Upper lobe of left lung (tissue), 6 donors: ENCODE measurements around the gene KMT2D. TPM values are rescaled to one million over a fixed set of nuclear protein-coding genes. Genes with fewer than 3 reads are reported as not detected.

Source experiments
- ATAC-seq, 2 donors: fragments of 200-7000 bp; cut with Tn5 transposase; one replicate each; pipeline ENCODE4 v1.9.1; 2022; ENCODE audit warnings: mild to moderate bottlenecking in 2 of 2, moderate library complexity in 2 of 2; ENCODE audit not compliant: low FRiP score in 2 of 2
- DNase-seq, 2 donors: peaks; one replicate each; pipeline ENCODE4 v3.0.0-alpha.2; 2019 to 2020
- H3K27ac ChIP-seq, 4 donors: fragments of 200-600 bp; sonication (generic); one replicate each; pipeline ENCODE4 v1.5.1; 2016 to 2019
- H3K27me3 ChIP-seq, 4 donors: fragments of 200-600 bp; sonication (generic); one replicate each; pipeline ENCODE4 v1.5.1; 2017 to 2019
- H3K36me3 ChIP-seq, 4 donors: fragments of 200-600 bp; sonication (generic); one replicate each; pipeline ENCODE4 v1.5.1; 2016 to 2019
- H3K4me1 ChIP-seq, 4 donors: fragments of 200-600 bp; sonication (generic); one replicate each; pipeline ENCODE4 v1.5.1; 2018 to 2019
- H3K4me3 ChIP-seq, 4 donors: fragments of 200-600 bp; sonication (generic); one replicate each; pipeline ENCODE4 v1.5.1; 2017 to 2019; ENCODE audit warnings: mild to moderate bottlenecking in 2 of 4, moderate library complexity in 1 of 4
- H3K9me3 ChIP-seq, 4 donors: fragments of 200-600 bp; sonication (generic); one replicate each; pipeline ENCODE4 v1.5.1; 2018 to 2019
- CTCF ChIP-seq, 6 experiments: fragments of 450-650 bp in 4 of 6; fragments of 200-600 bp in 2 of 6; sonication (generic) in 2 of 6; IDR thresholded peaks; one replicate each; pipeline ENCODE4 v1.5.1; 2016 to 2019; ENCODE audit warnings: antibody characterized with exemption in 6 of 6
- EP300 ChIP-seq, 4 donors: sonication (generic); formaldehyde crosslinking; IDR thresholded peaks; one replicate each; pipeline ENCODE4 v1.5.1; 2017; ENCODE audit warnings: antibody characterized with exemption in 4 of 4, control low read depth in 2 of 4
- POLR2A ChIP-seq, 4 donors: fragments of 450-650 bp; IDR thresholded peaks; one replicate each; pipeline ENCODE4 v1.5.1; 2016 to 2017; ENCODE audit warnings: antibody characterized with exemption in 4 of 4, mild to moderate bottlenecking in 2 of 4
- POLR2AphosphoS5 ChIP-seq, 2 donors: sonication (generic); formaldehyde crosslinking; IDR thresholded peaks; one replicate each; pipeline ENCODE4 v1.5.1; 2017; ENCODE audit warnings: antibody characterized with exemption in 2 of 2
- WGBS, 2 donors: methylation state at CpG; one replicate each; pipeline ENCODE4 v1.1.5; 2017 to 2018; 5-methylcytosine and 5-hydroxymethylcytosine counted together
- total RNA-seq, 6 donors: library from RNA; depleted of rRNA in 4 of 6; stranded (reverse); fragments of >200 nt in 4 of 6; gene quantifications; one replicate each; pipeline versions ENCODE4 v1.1.0 to v1.2.1, GENCODE V29; 2016 to 2021
- donor health status: DM: no; HTN: no; CAD: no; lungs with moderate emphysema.
- donor health status: DM: no; HTN: yes; CAD: no; lungs with severe emphysema.

KMT2D gene
- total RNA-seq, 6 donors from 2014 or later: 91.5 to 250 (median 112) TPM

GRCh38 chr12:49040364-49040855, 20.2 kb downstream of the KMT2D start:
- no peak for DNase-seq
- no peaks in the 10 kb centered on the region for H3K9me3 ChIP-seq
- no peak for ATAC-seq
- H3K36me3 ChIP-seq: peaks cover 73 to 98% (median 93%) of the 10 kb centered on the region in 4 donors
- no peak for TF ChIP-seq POLR2A (IDR thresholded peaks at IDR 0.05)
- no peak for TF ChIP-seq CTCF (IDR thresholded peaks at IDR 0.05)
- no peak for TF ChIP-seq EP300 (IDR thresholded peaks at IDR 0.05)
- TF ChIP-seq POLR2AphosphoS5 (IDR thresholded peaks at IDR 0.05): no peak
- H3K27ac ChIP-seq: no peak overlapping the region
- no peak overlapping the region for H3K4me3 ChIP-seq
- no peaks in the 10 kb centered on the region for H3K4me1 ChIP-seq
- H3K27me3 ChIP-seq: no peaks in the 10 kb centered on the region
- 90% methylated on average over 14 of the region's 14 CpGs for WGBS, 2 donors

GRCh38 chr12:49039421-49040363, 20.9 kb downstream of the KMT2D start:
- H3K36me3 ChIP-seq: peaks cover 66 to 98% (median 93%) of the 10 kb centered on the region in 4 donors
- no peaks in the 10 kb centered on the region for H3K4me1 ChIP-seq
- WGBS, 2 donors: 90 to 92% methylated on average over 23 to 30 of the region's 30 CpGs
- H3K27ac ChIP-seq: no peak overlapping the region
- H3K9me3 ChIP-seq: no peaks in the 10 kb centered on the region
- DNase-seq (no peak), ATAC-seq (no peak)
- no peak for TF ChIP-seq POLR2AphosphoS5 (IDR thresholded peaks at IDR 0.05)
- no peak for TF ChIP-seq POLR2A (IDR thresholded peaks at IDR 0.05)
- TF ChIP-seq EP300 (IDR thresholded peaks at IDR 0.05): no peak
- TF ChIP-seq CTCF (IDR thresholded peaks at IDR 0.05): no peak
- H3K27me3 ChIP-seq: no peaks in the 10 kb centered on the region
- no peak overlapping the region for H3K4me3 ChIP-seq

- Histone ChIP-seq H3K27me3 (no peaks in the 10 kb centered on the region), H3K4me3 (no peak overlapping the region), H3K36me3 (peaks cover 64 to 98% (median 92%) of the 10 kb centered on the region in 4 donors), H3K9me3 (no peaks in the 10 kb centered on the region), H3K4me1 (peaks cover 0 to 3% (median 2%) of the 10 kb centered on the region in 4 donors), H3K27ac (no peak overlapping the region)
- DNase-seq: no peak
- WGBS, 2 donors: 93 to 95% methylated on average over 13 to 15 of the region's 20 CpGs
- TF ChIP-seq CTCF (IDR thresholded peaks at IDR 0.05): no peak
- TF ChIP-seq EP300 (IDR thresholded peaks at IDR 0.05): no peak
- no peak for TF ChIP-seq POLR2A (IDR thresholded peaks at IDR 0.05)
- no peak for TF ChIP-seq POLR2AphosphoS5 (IDR thresholded peaks at IDR 0.05)
- no peak for ATAC-seq
Observed at GRCh38 chr12:49038291-49038955, 22.2 kb downstream of the KMT2D start.

GRCh38 chr12:49037947-49038237, 22.7 kb downstream of the KMT2D start:
- Histone ChIP-seq H3K27me3 (no peaks in the 10 kb centered on the region), H3K36me3 (peaks cover 63 to 98% (median 92%) of the 10 kb centered on the region in 4 donors), H3K4me3 (no peak overlapping the region), H3K9me3 (no peaks in the 10 kb centered on the region), H3K4me1 (peaks cover 0 to 8% (median 6%) of the 10 kb centered on the region in 4 donors), H3K27ac (no peak overlapping the region)
- TF ChIP-seq CTCF (IDR thresholded peaks at IDR 0.05) (no peak), POLR2A (IDR thresholded peaks at IDR 0.05) (no peak), EP300 (IDR thresholded peaks at IDR 0.05) (no peak), POLR2AphosphoS5 (IDR thresholded peaks at IDR 0.05) (no peak)
- ATAC-seq (no peak), DNase-seq (no peak)
- 91 to 93% methylated on average over 4 to 7 of the region's 7 CpGs for WGBS, 2 donors
